Thyroid gland (tissue), 4 donors: ENCODE results near the gene CRYL1. TPM values are rescaled to one million over a fixed set of nuclear protein-coding genes. Genes with fewer than 3 reads are reported as not detected.

Source experiments
- DNase-seq, 2 donors: peaks; one replicate each; pipeline ENCODE4 v3.0.0-alpha.2; 2019
- H3K27ac ChIP-seq, 3 donors: fragments of 200-600 bp; sonication (generic); 1 replicate in 2 of 3; 2 replicates in 1 of 3; pipeline ENCODE4 v1.5.1; 2016 to 2019; ENCODE audit warnings: mild to moderate bottlenecking in 1 of 3, moderate library complexity in 1 of 3
- H3K27me3 ChIP-seq: fragments of 200-600 bp; sonication (generic); one replicate; pipeline ENCODE4 v1.5.1; 2019
- H3K36me3 ChIP-seq, 2 donors: fragments of 200-600 bp; sonication (generic); one replicate each; pipeline ENCODE4 v1.5.1; 2016 to 2019
- H3K4me1 ChIP-seq, 2 donors: fragments of 200-600 bp; sonication (generic); one replicate each; pipeline ENCODE4 v1.5.1; 2017 to 2019
- H3K4me3 ChIP-seq, 3 donors: fragments of 200-600 bp; sonication (generic); replicated peaks in 1 of 3; 1 replicate in 2 of 3; 2 replicates in 1 of 3; pipeline ENCODE4 v1.5.1; 2016; ENCODE audit warnings: mild to moderate bottlenecking in 1 of 3
- H3K9me3 ChIP-seq: fragments of 200-600 bp; sonication (generic); one replicate; pipeline ENCODE4 v1.5.1; 2017
- POLR2A ChIP-seq, 2 donors: fragments of 450-650 bp; IDR thresholded peaks; one replicate each; pipeline ENCODE4 v1.6.1; 2017; ENCODE audit warnings: antibody characterized with exemption in 2 of 2, mild to moderate bottlenecking in 2 of 2, moderate library complexity in 1 of 2
- WGBS, 2 donors: methylation state at CpG; one replicate each; pipeline ENCODE4 v1.1.5; 2017; 5-methylcytosine and 5-hydroxymethylcytosine counted together
- intact Hi-C: fragments of 100-400 bp; cut with DNase I; formaldehyde crosslinking; loops from one replicate; pipeline ENCODE4 v1.15.1; 2023
- total RNA-seq, 4 donors: library from RNA; depleted of rRNA; stranded (reverse); fragments of >200 nt; gene quantifications; one replicate each; pipeline ENCODE4 v1.2.3, GENCODE V29; 2016
- TF ChIP-seq, protein P1 (sequence below), 6 experiments: fragments of 200-600 bp in 3 of 6; fragments of 450-650 bp in 3 of 6; sonication (generic) in 3 of 6; IDR thresholded peaks; one replicate each; pipeline ENCODE4 v1.5.1; 2016 to 2019; ENCODE audit warnings: antibody characterized with exemption in 6 of 6, mild to moderate bottlenecking in 2 of 6, inconsistent platforms in 1 of 6, moderate library complexity in 1 of 6

CRYL1 gene
- total RNA-seq, 4 donors from 2014 or later: 33.1 to 53.8 (median 46.7) TPM

- 79 to 80% methylated on average over 7 of the region's 7 CpGs for WGBS, 2 donors
- TF ChIP-seq, protein P1, sequence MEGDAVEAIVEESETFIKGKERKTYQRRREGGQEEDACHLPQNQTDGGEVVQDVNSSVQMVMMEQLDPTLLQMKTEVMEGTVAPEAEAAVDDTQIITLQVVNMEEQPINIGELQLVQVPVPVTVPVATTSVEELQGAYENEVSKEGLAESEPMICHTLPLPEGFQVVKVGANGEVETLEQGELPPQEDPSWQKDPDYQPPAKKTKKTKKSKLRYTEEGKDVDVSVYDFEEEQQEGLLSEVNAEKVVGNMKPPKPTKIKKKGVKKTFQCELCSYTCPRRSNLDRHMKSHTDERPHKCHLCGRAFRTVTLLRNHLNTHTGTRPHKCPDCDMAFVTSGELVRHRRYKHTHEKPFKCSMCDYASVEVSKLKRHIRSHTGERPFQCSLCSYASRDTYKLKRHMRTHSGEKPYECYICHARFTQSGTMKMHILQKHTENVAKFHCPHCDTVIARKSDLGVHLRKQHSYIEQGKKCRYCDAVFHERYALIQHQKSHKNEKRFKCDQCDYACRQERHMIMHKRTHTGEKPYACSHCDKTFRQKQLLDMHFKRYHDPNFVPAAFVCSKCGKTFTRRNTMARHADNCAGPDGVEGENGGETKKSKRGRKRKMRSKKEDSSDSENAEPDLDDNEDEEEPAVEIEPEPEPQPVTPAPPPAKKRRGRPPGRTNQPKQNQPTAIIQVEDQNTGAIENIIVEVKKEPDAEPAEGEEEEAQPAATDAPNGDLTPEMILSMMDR (IDR thresholded peaks at IDR 0.05): no peak
- Histone ChIP-seq H3K9me3 (no peaks in the 10 kb centered on the region), H3K4me1 (no peaks in the 10 kb centered on the region), H3K27ac (no peak overlapping the region), H3K36me3 (no peaks in the 10 kb centered on the region), H3K27me3 (no peaks in the 10 kb centered on the region), H3K4me3 (no peak overlapping the region)
- DNase-seq: no peak
- intact Hi-C loops: loop anchor here (10.0 kb wide), 1 partner anchor 316 kb away; no protein-coding TSS in a partner anchor
Measured at GRCh38 chr13:20518660-20519100, 7.0 kb downstream of the CRYL1 start.

DNA sequence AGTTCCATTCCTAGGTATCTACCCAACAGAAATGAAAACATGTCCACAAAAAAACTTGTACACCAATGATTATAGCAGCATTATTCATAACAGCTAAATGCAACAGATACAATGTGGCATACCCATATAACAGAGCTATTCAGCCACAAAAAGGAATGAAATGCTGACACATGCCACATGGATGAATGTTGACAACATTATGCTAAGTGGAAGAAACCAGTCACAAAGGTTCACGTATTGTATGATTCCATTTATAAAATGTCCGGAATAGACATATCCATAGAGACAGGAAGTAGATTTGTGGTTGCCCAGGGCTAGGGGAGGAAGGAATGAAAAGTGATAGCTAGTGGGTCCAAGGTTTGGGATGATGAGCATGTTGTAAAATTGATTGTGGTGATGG is 10.8 kb downstream of the CRYL1 start:
- no peak for TF ChIP-seq POLR2A (IDR thresholded peaks at IDR 0.05)
- TF ChIP-seq, protein P1 (IDR thresholded peaks at IDR 0.05): no peak
- Histone ChIP-seq H3K27me3 (no peaks in the 10 kb centered on the region), H3K4me3 (no peak overlapping the region), H3K9me3 (no peaks in the 10 kb centered on the region), H3K4me1 (no peaks in the 10 kb centered on the region), H3K36me3 (peaks cover 5 to 9% of the 10 kb centered on the region in 2 donors), H3K27ac (no peak overlapping the region)
- WGBS, 2 donors: 82 to 90% methylated on average over 2 of the region's 2 CpGs
- DNase-seq: no peak
- intact Hi-C loops: loop anchor here (10.0 kb wide), 1 partner anchor 320 kb away; no protein-coding TSS in a partner anchor

- no peak for DNase-seq
- intact Hi-C loops: loop anchor here (10.0 kb wide), 1 partner anchor 321 kb away; no protein-coding TSS in a partner anchor
- WGBS, 2 donors: 71 to 76% methylated on average over 4 of the region's 4 CpGs
- Histone ChIP-seq H3K9me3 (no peaks in the 10 kb centered on the region), H3K27me3 (no peaks in the 10 kb centered on the region), H3K4me3 (no peak overlapping the region), H3K4me1 (no peaks in the 10 kb centered on the region), H3K27ac (no peak overlapping the region), H3K36me3 (peaks cover 5 to 9% of the 10 kb centered on the region in 2 donors)
- TF ChIP-seq POLR2A (IDR thresholded peaks at IDR 0.05): no peak
Measured at GRCh38 chr13:20513466-20513995, 12.1 kb downstream of the CRYL1 start.

DNA sequence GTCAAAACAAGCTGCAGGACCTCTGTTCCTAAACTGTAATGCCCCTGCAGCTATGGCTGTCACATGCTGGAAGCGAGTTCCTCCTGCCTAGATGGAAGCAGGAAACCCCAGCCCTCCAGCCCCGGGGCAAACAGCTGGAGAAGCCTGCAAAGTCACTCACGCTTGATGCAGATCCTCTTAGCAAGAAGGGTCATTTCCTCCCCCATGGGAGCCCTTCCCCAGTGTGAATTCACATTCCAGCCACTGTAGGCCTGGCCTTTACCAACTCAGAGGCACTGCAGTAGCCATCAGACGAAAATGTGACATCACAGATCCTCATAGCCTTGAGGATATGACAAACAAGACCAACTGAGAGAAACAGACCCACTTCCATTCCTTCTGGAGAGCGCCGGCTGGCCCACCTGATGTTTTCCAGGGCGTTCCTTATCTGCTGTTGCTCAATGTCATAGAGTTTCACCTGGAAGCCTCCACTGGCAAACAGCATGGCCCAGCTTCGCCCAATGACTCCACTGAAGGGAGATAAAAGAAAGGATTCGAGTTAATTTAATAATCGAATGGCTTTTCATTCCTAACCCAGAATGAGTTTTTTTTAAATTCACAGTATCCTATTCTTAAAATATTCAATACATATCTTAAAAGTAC is 13.5 kb downstream of the CRYL1 start:
- Histone ChIP-seq H3K4me3 (no peak overlapping the region), H3K9me3 (no peaks in the 10 kb centered on the region), H3K36me3 (peaks cover 5 to 9% of the 10 kb centered on the region in 2 donors), H3K27me3 (no peaks in the 10 kb centered on the region), H3K27ac (no peak overlapping the region), H3K4me1 (no peaks in the 10 kb centered on the region)
- WGBS, 2 donors: 86 to 94% methylated on average over 8 to 10 of the region's 10 CpGs
- no peak for TF ChIP-seq POLR2A (IDR thresholded peaks at IDR 0.05)
- TF ChIP-seq, protein P1 (IDR thresholded peaks at IDR 0.05): no peak
- DNase-seq: no peak
- intact Hi-C loops: loop anchor here (10.0 kb wide), 1 partner anchor 323 kb away; no protein-coding TSS in a partner anchor

GRCh38 chr13:20506696-20507095 is 19.0 kb downstream of the CRYL1 start:
- H3K27me3 ChIP-seq: no peaks in the 10 kb centered on the region
- no peaks in the 10 kb centered on the region for H3K4me1 ChIP-seq
- DNase-seq: no peak
- WGBS, 2 donors: 89% methylated on average over 4 of the region's 4 CpGs
- no peak for TF ChIP-seq POLR2A (IDR thresholded peaks at IDR 0.05)
- TF ChIP-seq, protein P1 (IDR thresholded peaks at IDR 0.05): no peak
- intact Hi-C loops: no loop called here
- H3K36me3 ChIP-seq: peaks cover 0 to 3% of the 10 kb centered on the region in 2 donors
- H3K9me3 ChIP-seq: no peaks in the 10 kb centered on the region
- H3K27ac ChIP-seq: no peak overlapping the region
- H3K4me3 ChIP-seq: no peak overlapping the region
